Right lobe of liver (tissue), 6 donors: ENCODE data around the gene PCDH17. TPM values are rescaled to one million over a fixed set of nuclear protein-coding genes. Genes with fewer than 3 reads are reported as not detected.

Experiments used
- ATAC-seq, 4 donors: fragments of 200-7000 bp; cut with Tn5 transposase; one replicate each; pipeline ENCODE4 v1.9.1; 2020; ENCODE audit warnings: mild to moderate bottlenecking in 4 of 4, moderate library complexity in 4 of 4
- DNase-seq, 3 donors: peaks; one replicate each; pipeline ENCODE4 v3.0.0-alpha.2; 2020
- H3K27ac ChIP-seq, 3 donors: fragments of 200-600 bp; one replicate each; pipeline ENCODE4 v1.8.0; 2022
- H3K27me3 ChIP-seq, 2 donors: fragments of 200-600 bp; one replicate each; pipeline ENCODE4 v1.8.0; 2022
- H3K36me3 ChIP-seq, 4 donors: fragments of 200-600 bp; sonication (generic) in 1 of 4; one replicate each; pipeline versions ENCODE4 v1.5.1 to v1.8.0; 2017 to 2022; ENCODE audit warnings: control low read depth in 1 of 4
- H3K4me1 ChIP-seq, 4 donors: fragments of 200-600 bp; sonication (generic) in 1 of 4; one replicate each; pipeline versions ENCODE4 v1.5.1 to v1.8.0; 2017 to 2022; ENCODE audit warnings: control low read depth in 1 of 4
- H3K4me3 ChIP-seq, 3 donors: fragments of 200-600 bp; one replicate each; pipeline ENCODE4 v1.8.0; 2022
- H3K9me3 ChIP-seq, 4 donors: fragments of 200-600 bp; sonication (generic) in 1 of 4; one replicate each; pipeline versions ENCODE4 v1.5.1 to v1.8.0; 2017 to 2022; ENCODE audit warnings: control low read depth in 1 of 4
- CTCF ChIP-seq, 4 donors: fragments of 200-600 bp in 3 of 4; fragments of 450-650 bp in 1 of 4; IDR thresholded peaks; one replicate each; pipeline versions ENCODE4 v1.5.1 to v1.8.0; 2016 to 2022; ENCODE audit warnings: antibody characterized with exemption in 4 of 4, mild to moderate bottlenecking in 2 of 4
- POLR2A ChIP-seq: fragments of 450-650 bp; IDR thresholded peaks from one replicate; pipeline ENCODE4 v1.6.1; 2017; ENCODE audit warnings: antibody characterized with exemption, mild to moderate bottlenecking
- WGBS: methylation state at CpG from one replicate; pipeline ENCODE4 v1.1.6; 2018; ENCODE audit warnings: low coverage, low lambda C conversion rate; ENCODE audit not compliant: insufficient coverage; ENCODE audit errors: missing lambda C conversion rate; 5-methylcytosine and 5-hydroxymethylcytosine counted together
- intact Hi-C, 2 donors: fragments of 100-400 bp; cut with DNase I; formaldehyde crosslinking; loops; one replicate each; pipeline versions ENCODE4 v1.11.2 to v1.14.1; 2022
- total RNA-seq, 6 experiments: library from RNA; depleted of rRNA in 2 of 6; stranded (reverse); fragments of >200 nt in 2 of 6; fragmentation: NEBNext Ultra II Directional in 3 of 6; extraction: Animal tissue kit (Norgen Biotek cat#: 25700) in 3 of 6; gene quantifications; one replicate each; pipeline versions ENCODE4 v1.1.0 to v1.2.4, GENCODE V29; 2016 to 2023
- donor health status: DM: no; HTN: yes; CAD: no.
- donor health status: DM: no; HTN: no; CAD: no.
- donor health status: DM: no; HTN: no; CAD: no.
- donor health status: DM: no; HTN: yes; CAD: no.
- donor health status: DM: no; HTN: yes; CAD: no.

Gene PCDH17
- total RNA-seq, 6 experiments from 2014 or later, result 0.64 to 6.1 (median 1.1) TPM

GRCh38 chr13:57637515-57637914 lies 6.0 kb downstream of the PCDH17 start:
- ATAC-seq (no peak), DNase-seq (no peak)
- intact Hi-C loops, result no loop called here
- Histone ChIP-seq H3K36me3 (no peaks in the 10 kb centered on the region), H3K9me3 (no peaks in the 10 kb centered on the region), H3K27me3 (peaks cover 0 to 13% of the 10 kb centered on the region in 2 donors), H3K4me1 (no peaks in the 10 kb centered on the region), H3K27ac (no peak overlapping the region), H3K4me3 (no peak overlapping the region)
- TF ChIP-seq CTCF (IDR thresholded peaks at IDR 0.05) (no peak), POLR2A (no peak)
- 72% methylated on average over 1 of the region's 1 CpG for WGBS

GRCh38 chr13:57638186-57638890 lies 6.8 kb downstream of the PCDH17 start:
- Histone ChIP-seq H3K9me3 (no peaks in the 10 kb centered on the region), H3K27me3 (peaks cover 0 to 5% of the 10 kb centered on the region in 2 donors), H3K36me3 (no peaks in the 10 kb centered on the region), H3K4me1 (no peaks in the 10 kb centered on the region), H3K27ac (no peak overlapping the region), H3K4me3 (no peak overlapping the region)
- TF ChIP-seq POLR2A, result no peak
- no peak for TF ChIP-seq CTCF (IDR thresholded peaks at IDR 0.05)
- DNase-seq (no peak), ATAC-seq (no peak)
- 53% methylated on average over 4 of the region's 4 CpGs for WGBS
- intact Hi-C loops, result no loop called here

GRCh38 chr13:57640607-57641006 lies 9.1 kb downstream of the PCDH17 start:
- no peak for TF ChIP-seq POLR2A
- H3K27me3 ChIP-seq, result no peaks in the 10 kb centered on the region
- no peaks in the 10 kb centered on the region for H3K36me3 ChIP-seq
- no peak overlapping the region for H3K4me3 ChIP-seq
- no peaks in the 10 kb centered on the region for H3K4me1 ChIP-seq
- 68% methylated on average over 4 of the region's 4 CpGs for WGBS
- no peak overlapping the region for H3K27ac ChIP-seq
- no peaks in the 10 kb centered on the region for H3K9me3 ChIP-seq
- intact Hi-C loops, result no loop called here
- no peak for DNase-seq
- ATAC-seq, result peak in 3 of 4 donors; percentile 25 to 33 (median 33)

- WGBS, result 51% methylated on average over 3 of the region's 3 CpGs
- Histone ChIP-seq H3K4me1 (no peaks in the 10 kb centered on the region), H3K9me3 (no peaks in the 10 kb centered on the region), H3K27ac (no peak overlapping the region), H3K4me3 (no peak overlapping the region), H3K36me3 (no peaks in the 10 kb centered on the region), H3K27me3 (no peaks in the 10 kb centered on the region)
- DNase-seq, result no peak
- intact Hi-C loops, result no loop called here
- no peak for ATAC-seq
- no peak for TF ChIP-seq CTCF (IDR thresholded peaks at IDR 0.05)
- no peak for TF ChIP-seq POLR2A
Observed at GRCh38 chr13:57641051-57641450, 9.5 kb downstream of the PCDH17 start.

GRCh38 chr13:57644106-57644505 lies 12.6 kb downstream of the PCDH17 start:
- Histone ChIP-seq H3K27me3 (no peaks in the 10 kb centered on the region), H3K9me3 (no peaks in the 10 kb centered on the region), H3K4me1 (no peaks in the 10 kb centered on the region), H3K36me3 (no peaks in the 10 kb centered on the region), H3K4me3 (no peak overlapping the region), H3K27ac (no peak overlapping the region)
- TF ChIP-seq CTCF (IDR thresholded peaks at IDR 0.05), result no peak
- no peak for TF ChIP-seq POLR2A
- ATAC-seq (no peak), DNase-seq (no peak)
- WGBS, result 59% methylated on average over 3 of the region's 3 CpGs
- intact Hi-C loops, result no loop called here
